GM19240 (cell line): ENCODE measurements around the gene KCNC4.
A peak's percentile ranks its signal among the peaks of the same experiment; 100 is the strongest.

Experiments used
- DNase-seq: peaks from one replicate; pipeline ENCODE4 v3.0.0; 2011; ENCODE audit warnings: low spot score; ENCODE audit not compliant: insufficient read length

KCNC4 gene

DNA sequence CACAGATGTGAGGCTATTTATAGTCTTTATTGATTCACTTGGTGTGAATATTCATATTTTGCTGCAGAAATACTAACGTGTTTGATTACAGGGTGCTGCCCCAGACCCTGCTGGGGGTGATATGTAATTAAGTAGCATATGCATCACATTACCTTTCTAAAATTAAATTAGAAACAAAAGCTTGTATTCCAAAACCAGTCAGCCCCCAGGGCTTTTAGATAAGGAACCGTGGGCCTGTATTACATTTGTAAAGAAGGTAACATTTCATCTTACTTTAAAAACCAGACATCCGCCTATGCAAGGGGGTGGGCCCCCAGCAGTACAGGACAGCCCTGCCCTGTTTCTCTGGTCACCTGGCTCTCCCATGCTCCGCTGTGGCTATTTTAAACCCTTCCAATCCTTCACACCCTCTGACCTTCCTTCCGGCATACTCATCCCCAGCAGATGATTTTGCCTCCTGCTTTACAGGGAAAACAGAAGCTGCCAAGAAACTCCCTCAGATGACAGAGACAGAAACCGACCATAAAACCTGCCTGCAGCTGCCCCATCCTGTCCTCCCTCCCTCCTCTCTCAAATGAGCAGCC is 22.0 kb upstream of the KCNC4 start:
- DNase-seq, result no peak

DNA sequence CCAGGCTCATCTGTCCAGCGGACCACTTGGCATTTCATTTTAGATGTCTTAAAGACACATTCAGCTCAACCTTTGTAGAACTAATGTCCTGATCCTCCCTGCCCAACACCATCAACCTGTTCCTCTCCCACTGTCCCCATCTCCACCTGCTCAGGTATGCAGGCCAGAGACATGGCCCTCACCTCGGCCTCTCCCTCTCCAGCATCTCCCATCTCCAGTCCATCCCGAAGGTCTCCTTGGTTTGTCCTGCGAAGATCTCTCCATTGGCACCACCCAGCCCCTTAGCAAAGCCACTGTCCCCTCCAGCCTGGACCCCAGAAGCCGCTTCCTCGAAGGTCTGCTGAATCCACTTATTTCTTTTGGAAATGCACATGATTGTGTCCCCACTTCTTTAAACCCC is 20.9 kb upstream of the KCNC4 start:
- no peak for DNase-seq

DNA sequence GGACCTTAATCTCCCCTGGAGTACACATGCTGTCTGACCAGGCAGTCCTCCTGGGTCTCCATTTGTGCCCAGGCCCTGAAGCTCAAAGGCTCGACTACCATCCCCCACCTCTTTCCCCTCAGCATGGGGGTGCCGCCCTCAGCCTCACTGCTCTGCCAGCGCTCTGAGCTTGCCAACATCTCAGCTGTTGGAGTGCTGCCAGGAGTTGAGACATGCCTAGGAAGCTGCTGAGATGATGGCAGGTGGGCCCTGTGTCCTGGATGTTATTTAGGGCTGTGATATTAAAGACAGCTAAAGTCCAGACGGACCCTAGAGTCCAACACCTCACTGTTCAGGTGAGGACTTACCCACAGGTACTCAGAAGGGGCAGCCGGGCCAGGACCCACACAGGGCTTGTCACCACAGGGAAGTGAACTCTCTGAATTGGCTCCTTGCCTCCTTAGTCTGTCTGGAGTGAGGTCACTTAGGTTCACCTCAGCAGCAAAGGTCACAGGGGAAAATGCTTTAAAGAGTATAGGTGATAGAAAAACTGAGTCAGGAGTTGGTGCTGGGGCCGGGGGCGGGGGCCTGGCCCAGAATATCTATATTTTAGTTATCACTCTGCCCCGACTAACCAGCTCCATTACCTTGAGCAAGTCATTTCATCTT is 19.7 kb upstream of the KCNC4 start:
- DNase-seq, result no peak

DNA sequence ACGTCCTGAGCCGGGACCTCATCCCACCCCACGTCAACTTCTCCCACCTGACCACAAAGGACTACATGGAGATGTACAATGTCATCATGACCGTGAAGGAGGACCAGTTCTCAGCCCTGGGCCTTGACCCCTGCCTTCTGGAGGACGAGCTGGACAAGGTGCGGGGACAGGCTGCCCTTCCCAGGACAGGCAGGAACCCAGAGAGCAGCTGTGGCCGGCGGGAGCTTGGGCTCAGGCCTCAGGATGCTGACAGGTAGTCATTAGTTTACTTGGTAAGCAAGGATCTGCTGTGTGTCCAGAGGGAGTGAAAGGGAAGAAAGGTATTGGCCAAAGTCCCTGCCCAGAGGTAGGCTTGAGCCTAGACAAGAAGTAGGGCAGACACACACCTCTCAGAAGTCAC is 17.6 kb upstream of the KCNC4 start:
- DNase-seq, result no peak

DNA sequence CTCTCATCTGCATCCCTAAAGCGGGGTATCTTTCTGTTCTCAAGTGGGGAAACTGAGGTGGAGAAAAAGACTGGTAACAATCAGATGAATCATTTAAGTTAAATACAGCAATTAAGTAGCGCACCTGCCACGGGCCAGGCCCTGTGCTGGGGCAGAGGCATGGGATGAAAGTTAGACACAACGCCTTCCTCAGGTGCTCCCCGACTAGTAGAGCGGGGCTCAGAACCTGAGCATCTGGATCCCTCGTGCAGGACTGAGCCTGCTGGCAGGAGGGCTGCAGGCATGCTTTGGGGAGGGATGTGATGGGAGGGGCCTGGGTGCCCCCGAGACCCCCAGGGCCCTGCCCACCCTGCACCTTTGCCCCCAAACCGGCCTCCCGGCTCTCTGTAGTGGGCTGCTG is 14.9 kb upstream of the KCNC4 start:
- no peak for DNase-seq

DNA sequence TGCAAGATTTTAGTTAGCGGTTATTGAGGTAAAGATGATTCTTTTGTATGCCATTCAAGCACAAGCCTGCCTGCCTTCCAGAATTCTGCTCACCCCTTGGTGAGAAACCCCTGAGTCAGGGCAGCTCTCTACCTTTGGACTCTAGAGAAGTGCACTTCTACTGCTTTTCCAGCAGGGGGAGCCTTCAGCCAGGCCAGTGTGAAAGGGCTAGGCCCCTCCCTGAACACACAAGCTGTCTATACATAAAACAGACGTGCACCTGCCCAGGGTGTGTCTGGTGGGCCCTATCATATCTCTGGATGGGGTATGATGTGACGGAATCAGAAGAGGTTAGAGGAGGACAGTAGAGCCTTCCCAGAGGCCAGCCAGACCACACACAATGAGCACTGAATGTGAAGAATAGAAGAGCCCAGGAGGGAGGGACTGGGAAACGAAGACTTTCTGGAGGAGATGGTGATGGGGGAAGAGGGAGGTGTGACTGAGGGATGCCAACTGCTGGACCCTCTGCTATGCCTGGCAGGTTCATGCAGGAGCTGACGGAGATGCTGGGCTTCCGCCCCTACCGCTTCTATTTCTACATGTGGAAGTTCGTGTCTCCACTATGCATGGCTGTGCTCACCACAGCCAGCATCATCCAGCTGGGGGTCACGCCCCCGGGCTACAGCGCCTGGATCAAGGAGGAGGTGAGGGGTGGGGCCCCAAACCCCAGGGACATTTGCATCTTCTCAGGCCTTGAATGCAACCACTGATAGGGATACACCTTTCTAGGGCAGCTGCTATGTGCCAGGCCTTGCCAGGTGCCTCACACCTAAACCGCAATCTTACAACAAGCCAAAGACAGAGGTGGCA is 13.0 kb upstream of the KCNC4 start:
- peak; percentile 87 for DNase-seq

DNA sequence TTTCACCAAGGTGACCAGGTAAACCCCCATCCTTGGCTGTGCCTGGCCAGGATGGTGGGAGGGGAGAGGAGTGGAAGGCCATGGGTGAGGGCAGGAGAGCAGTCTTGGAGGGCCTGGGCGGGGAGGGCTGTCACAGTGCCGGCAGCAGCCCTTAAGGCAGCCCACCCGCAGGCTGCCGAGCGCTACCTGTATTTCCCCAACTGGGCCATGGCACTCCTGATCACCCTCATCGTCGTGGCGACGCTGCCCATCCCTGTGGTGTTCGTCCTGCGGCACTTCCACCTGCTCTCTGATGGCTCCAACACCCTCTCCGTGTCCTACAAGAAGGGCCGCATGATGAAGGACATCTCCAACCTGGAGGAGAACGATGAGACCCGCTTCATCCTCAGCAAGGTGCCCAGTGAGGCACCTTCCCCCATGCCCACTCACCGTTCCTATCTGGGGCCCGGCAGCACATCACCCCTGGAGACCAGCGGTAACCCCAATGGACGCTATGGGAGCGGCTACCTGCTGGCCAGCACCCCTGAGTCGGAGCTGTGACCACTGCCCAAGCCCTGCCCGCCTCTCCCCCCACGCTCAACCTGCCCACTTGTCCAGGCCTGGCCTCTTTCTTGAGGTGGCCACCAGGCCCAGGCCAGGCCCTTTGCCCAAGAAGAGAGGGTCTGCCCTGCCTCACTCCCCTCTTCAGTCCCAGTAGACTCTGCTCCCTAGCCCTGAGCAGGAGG is 12.0 kb upstream of the KCNC4 start:
- DNase-seq, result no peak

DNA sequence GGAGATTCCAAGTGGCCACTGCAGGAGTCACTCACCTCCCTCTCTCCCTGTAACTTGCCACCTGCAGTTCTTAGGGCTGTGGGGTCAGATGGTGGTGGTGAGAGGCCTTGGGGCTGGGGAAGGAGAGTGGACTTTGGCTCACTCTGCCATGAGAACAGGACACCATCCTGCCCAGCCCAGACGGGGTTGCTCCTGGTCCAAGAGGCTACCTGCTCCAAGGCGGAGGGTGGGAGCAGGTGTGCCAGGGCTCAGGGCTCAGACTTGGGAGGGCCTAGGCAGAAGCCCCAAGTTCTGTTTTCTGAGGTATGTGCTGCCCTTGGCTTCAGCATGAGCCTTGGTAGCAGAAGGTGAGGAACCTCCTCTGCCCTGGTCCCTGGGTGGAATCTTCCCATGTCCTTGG is 11.4 kb upstream of the KCNC4 start:
- no peak for DNase-seq

DNA sequence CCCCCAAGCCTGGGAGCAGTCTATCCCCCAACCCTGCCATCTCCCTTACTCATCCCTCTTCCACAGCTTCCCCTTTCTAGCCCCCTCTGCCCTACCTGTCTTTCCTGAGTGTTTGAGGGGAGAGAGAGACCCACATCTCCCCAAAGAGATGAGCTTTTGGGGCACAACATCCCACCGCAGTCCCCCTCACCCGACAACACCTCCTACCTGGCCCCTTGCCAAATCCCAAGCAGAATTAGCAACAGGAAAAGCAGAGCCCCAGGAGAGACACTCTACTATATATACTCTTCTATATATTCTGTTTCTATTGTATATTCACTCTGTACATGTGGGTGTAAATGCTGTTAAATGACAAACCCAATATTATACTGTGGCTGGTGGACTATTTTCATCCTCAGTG is 9.9 kb upstream of the KCNC4 start:
- DNase-seq, result no peak

DNA sequence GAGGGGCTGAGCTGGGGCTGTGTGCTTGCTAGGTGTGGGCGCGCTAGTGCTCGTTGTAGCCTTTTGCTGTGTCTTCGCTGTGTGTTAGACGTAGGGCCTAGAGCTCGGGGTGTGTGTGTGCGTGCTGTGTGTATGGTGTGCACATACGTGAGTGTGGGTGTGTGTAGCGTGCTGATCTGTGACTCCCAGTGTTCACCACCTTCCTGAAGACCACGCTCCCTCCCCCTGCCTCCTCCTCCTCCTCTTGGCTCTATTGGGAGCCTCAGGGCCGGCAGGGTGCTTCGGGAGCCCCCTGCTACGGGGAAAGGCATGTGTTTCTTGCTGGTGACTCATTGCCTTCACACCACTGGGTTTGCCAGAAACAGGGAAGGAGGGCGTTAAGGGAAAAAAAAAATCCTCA is 9.4 kb upstream of the KCNC4 start:
- DNase-seq, result no peak

DNA sequence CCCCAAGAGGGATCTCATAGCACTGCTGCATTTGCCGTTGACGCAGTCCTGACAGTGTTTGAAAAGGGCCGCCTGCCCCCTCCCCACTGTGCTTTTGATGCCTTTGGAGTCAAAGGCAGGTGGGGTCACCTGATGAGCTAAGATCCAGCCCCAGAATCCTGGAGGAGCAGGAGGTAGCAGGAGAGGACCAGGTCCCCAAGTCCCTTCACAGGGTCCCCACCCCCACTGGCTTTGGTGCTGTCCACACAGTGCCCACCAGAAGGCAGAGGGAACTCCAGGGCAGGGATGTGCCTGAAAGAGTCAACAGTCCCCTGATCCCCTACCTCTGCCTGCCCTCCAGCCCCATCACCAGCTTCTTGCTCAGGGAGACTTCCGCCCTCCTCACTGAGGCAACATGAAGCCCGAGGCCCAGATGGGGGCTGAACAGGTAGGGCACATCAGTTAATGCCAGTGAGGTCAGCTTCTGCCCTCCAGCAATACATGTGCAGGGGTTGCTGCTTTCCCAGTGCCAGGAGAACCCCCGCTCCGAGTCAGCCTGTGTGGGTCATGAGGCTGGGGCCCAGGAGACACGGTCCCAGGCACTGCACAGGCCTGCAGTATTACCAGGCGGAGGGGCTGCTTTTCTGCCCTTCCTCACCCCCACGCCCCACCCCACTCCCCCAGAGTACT is 8.8 kb upstream of the KCNC4 start:
- DNase-seq, result no peak

DNA sequence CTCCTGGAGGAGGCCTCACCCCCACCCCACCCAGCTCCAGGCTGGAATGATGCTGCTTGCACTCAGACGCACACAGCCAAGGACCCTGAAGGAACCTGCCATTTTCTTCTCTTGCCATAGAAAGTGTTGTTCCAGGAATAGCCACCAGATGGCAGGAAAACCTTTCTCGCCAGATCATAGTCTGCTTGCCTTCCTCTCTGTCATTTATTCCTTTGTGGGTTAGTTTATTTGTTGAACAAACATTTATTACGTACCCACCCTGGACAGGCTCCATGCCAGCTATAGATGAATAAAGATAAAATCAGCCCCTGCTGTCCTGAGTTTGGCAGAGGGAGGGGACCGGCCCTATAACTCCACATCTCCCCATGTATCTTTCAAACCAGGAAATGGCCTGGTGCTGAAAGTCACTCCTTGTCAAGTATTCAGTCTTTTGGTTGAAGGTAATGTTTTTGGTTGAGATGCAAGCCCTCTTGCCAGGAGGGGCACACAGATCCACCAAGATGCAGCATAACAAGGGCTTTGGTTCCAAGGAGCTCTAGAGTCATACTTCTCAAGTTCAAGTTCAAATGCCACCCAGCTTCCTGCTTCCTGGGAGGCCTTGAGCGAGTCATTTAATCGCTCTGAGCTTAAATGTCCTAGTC is 7.0 kb upstream of the KCNC4 start:
- peak; percentile 54 for DNase-seq

DNA sequence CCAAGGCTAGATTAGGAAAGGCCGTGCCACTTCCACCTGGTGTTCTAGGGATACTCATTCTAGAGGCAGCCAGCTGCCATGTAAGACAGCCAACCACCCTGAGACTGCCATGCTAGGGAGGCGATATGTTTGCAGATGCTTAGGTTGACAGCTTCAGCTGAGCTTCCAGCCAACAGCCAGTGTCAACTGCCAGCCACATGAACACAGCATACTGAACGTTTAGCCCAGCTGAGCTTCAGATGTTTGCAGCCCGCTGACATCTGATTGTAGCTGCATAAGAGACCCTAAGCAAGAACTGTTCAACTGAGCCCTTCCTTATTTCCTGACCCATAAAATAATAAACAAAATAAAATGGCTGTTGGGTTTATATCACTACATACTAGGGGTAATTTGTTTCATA is 5.0 kb upstream of the KCNC4 start:
- DNase-seq, result no peak

DNA sequence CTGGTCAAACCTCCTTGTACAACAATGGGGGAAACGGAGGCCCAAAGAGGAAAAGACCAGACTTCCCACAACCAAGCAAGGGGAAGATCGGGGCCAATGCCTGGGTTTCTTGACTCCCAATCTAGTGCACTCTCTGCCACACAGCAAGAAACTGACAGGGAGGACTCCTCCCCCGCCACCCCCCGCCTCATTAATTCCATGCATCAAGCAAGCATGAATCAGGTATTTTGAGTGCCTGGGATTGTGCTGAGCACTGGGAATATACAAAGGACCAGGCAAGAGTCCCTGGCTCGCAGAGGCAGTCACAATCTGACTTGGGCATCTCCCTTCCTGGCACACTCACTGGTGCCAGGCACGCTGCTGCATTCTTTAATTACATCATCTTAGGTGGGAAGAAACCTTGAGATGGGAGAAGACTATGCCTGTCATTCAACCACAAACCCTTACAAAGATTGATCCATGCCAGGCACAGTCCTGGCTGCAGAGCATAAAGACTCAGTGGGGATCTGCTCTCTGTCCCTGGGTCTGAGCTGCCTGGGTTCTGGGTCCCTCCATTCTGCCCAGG is 4.4 kb upstream of the KCNC4 start:
- no peak for DNase-seq

DNA sequence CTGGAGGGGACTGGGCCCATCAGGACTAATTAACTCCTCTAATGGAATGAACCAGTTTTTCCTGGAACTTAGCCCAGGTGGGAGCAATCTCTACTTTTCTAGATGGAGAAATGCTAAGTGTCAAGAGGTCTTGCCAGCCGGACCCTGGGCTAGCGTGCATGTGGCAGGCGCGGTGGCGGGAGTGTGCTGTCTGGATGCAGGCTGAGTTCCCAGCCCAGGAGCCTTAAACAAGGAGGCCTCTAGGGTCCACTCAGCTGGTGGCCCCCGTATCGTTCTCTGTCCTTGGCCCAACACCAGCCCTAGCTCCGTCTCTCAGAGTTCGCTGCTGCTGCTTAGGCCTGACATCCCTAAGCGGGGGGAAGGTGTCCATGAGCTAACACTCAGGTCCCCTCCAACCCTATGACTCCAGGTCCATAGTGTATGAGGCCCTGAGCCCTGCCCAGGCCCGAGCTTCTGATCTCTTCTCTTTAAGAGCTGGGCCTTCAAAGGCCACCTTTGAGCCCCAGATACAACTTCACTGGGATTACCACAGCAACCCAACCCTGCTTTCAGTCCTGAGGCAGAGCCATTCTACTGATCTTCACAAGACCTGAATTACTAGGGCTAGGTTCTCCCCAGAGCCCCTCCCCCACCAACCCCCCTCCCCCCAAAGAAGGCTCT is 3.7 kb upstream of the KCNC4 start:
- no peak for DNase-seq

DNA sequence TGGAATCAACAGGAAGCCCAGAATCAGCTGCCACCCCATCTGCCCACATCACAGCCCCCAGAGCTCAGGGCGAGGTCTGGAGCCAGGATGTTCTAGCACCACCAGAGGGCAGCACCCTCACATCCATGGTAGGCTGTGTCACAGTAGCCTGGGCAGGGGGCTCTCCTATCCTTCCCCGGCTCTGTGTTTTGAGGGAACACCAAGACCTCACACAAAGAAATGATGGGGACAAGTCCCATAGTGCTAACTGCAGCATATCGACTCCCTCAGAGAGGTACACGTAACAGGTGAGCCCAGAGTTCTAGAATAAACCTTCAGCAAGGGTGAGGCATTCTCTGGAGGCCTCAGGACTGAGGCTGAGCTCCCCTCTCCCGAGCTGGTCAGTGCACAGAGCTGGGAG is 2.3 kb upstream of the KCNC4 start:
- peak; percentile 74 for DNase-seq

DNA sequence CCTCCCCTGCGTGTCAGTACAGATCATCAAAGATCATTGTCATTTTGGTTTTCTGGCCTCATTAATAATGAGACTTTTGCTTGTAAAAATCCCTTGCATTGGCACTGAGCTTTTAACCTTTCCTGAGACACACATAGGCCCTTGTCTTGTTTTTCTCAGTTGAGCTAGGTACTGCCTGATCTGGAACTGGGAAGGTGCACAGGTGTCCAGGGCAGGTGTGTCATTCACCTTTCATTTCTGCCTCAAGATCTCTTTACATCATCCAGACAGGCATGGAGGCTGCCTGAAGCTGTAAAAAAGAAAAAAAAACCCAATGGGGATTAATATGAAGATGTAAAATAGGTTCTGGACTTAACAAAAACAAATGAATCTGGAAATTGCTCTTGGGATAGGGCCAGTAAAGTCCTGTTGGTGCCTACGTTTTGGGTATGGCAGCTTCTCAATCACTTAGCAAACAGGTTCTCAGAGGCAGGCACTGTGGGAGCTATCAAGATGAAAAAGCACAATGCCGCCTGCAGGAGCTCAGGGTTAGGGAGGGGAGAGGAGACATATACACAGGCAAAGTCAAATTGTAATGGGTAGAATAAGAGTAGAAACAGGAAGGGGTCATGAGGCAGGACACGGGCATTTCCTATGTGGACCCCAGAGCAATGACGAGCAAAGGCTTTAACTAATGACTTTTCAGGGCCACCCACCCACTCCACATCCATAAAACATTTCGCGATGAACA is 1.0 kb upstream of the KCNC4 start:
- no peak for DNase-seq

DNA sequence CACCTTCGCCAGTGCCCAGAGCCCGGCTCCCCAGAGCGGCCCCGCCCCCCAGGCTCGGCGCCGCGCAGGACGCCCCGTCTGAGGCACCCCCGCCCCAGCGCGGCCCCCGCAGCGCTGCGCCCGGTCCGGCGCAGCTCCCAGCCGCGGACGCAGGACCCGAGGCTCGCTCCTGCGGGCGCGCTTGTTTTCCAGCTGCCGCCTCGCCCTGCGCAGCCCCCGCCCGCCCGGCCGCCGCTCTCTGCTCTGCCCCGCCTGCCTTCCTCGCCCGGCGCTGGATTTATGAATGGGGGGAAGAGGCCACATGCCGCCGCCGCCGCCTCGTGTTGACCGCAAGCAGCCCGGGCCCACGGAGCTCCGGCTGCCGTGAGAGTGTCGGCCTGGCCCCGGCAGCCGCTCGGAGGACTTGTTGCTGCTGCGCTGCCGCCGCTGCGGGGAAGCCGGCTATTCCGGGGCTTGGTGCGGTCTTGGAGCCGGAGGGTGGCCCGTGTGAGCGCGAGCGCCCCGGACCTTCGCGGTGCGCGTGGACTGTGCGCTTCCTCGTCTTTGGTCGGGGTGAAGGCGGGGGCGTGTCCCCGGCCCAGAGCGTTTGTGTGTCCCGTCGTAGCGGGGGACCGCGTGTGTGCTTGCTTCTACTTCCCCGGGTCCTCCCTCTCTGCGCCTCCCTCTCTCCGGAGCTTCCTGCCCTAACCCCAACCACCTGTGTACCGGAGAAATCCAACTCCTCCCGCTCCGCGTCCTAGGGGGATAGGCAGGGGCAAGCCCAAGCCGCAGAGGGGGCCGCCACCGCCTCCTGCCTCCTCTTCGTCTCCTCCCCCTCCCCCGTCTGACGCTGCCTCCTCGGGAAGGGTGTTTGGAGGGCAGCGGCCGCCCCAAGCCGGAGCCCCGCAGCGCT is 736 bp downstream of the KCNC4 start:
- DNase-seq, result no peak
